Measurements from ENCODE around the gene HTRA1. TPM values are rescaled to one million over a fixed set of nuclear protein-coding genes. Genes with fewer than 3 reads are reported as not detected.

The HTRA1 gene
- total RNA-seq, 1 donor from 2014 or later = 1,546 TPM

DNA sequence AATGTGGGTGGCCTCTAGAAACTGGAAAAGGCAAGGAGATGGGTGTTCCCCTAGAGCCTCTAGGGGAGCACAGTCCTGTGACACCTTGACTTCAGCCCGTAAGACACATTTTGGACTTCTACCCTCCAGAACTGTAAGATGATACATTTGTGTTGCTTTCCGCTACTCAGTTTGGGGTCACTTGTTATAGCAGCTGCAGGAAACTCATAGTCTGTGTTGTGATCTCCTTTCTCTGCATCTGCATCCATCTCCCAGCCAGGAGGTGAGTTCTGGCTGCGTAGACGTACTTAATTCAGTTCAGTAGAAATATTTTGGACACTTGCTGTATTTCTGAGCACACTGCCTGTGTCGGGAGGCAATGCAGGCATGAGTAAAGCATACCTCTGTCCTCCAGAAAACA, 69.9 kb downstream of the HTRA1 start:
- Mint-ChIP-seq H3K27ac (ENCODE audit: unreplicated experiment) (no peak overlapping the region), H3K36me3 (ENCODE audit: unreplicated experiment) (no peaks in the 10 kb centered on the region), H3K4me3 (ENCODE audit: unreplicated experiment) (no peak overlapping the region), H3K27me3 (ENCODE audit: unreplicated experiment) (peaks cover 17% of the 10 kb centered on the region), H3K4me1 (ENCODE audit: unreplicated experiment) (peaks cover 11% of the 10 kb centered on the region), H3K9me3 (ENCODE audit: unreplicated experiment) (no peaks in the 10 kb centered on the region)
- no peak for DNase-seq (ENCODE audit: extremely low spot score, unreplicated experiment)
- TF ChIP-seq, protein P1, sequence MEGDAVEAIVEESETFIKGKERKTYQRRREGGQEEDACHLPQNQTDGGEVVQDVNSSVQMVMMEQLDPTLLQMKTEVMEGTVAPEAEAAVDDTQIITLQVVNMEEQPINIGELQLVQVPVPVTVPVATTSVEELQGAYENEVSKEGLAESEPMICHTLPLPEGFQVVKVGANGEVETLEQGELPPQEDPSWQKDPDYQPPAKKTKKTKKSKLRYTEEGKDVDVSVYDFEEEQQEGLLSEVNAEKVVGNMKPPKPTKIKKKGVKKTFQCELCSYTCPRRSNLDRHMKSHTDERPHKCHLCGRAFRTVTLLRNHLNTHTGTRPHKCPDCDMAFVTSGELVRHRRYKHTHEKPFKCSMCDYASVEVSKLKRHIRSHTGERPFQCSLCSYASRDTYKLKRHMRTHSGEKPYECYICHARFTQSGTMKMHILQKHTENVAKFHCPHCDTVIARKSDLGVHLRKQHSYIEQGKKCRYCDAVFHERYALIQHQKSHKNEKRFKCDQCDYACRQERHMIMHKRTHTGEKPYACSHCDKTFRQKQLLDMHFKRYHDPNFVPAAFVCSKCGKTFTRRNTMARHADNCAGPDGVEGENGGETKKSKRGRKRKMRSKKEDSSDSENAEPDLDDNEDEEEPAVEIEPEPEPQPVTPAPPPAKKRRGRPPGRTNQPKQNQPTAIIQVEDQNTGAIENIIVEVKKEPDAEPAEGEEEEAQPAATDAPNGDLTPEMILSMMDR (IDR thresholded peaks at IDR 0.05) = no peak

DNA sequence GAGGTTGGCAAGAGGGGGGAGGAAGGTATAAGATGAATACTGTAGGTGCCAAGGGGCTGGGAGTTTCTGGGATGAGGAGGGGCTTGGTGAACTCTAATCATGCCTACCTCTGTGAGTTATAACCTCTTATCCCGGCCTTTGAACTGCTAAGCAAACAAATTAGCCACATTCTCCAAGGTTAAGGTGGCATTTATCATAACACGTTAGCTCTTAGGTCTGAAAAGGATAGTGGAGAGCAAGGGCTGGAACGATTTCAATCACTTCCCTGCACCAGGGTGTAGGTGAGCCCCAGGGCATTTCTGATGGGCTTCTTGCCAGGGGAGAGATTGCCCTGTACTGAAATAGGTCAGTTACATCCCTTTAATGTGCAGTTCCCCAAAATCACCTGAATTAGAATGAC, 70.6 kb downstream of the HTRA1 start:
- Mint-ChIP-seq H3K9me3 (ENCODE audit: unreplicated experiment) (peaks cover 6% of the 10 kb centered on the region), H3K4me3 (ENCODE audit: unreplicated experiment) (no peak overlapping the region)
- no peak for DNase-seq (ENCODE audit: extremely low spot score, unreplicated experiment)

DNA sequence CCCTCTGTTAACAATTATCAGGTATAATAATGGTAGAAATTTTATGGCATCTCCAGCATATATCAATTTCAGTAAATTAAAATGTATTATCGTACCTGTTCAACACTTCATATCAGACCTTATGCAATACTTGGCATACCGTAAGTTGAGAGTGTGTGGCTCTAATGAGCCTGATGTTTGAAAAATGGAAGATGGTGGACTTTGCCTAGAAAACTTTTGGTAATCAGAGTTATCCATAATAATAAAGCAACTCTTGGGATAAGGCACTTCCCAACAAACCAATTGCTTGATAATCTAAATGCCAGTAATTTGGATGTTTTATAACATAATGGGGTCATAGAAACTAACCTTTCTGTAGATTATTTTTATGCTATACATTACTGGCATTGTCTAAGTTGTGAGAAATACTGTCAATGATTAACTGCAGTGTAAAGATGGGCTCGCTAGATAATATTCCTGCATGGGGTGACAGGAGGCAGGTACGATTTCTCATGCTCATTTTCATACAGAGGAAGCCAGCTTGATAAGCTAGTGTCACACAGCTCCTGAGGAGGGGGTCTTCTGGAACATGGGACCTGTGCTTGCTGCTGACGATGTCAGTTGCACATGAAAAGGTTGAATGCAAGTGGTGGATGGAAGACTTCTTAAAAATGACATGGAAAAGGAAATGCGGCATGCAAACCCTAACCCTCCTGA, 71.4 kb downstream of the HTRA1 start:
- Mint-ChIP-seq H3K27ac (ENCODE audit: unreplicated experiment) (no peak overlapping the region), H3K4me1 (ENCODE audit: unreplicated experiment) (peaks cover 8% of the 10 kb centered on the region), H3K27me3 (ENCODE audit: unreplicated experiment) (peaks cover 24% of the 10 kb centered on the region), H3K36me3 (ENCODE audit: unreplicated experiment) (no peaks in the 10 kb centered on the region), H3K9me3 (ENCODE audit: unreplicated experiment) (peaks cover 6% of the 10 kb centered on the region), H3K4me3 (ENCODE audit: unreplicated experiment) (no peak overlapping the region)
- TF ChIP-seq, protein P1 (IDR thresholded peaks at IDR 0.05) = no peak
- no peak for DNase-seq (ENCODE audit: extremely low spot score, unreplicated experiment)

More for the DNA sequence above, 70.6 kb downstream of the HTRA1 start:
- Mint-ChIP-seq H3K27me3 (ENCODE audit: unreplicated experiment) (peaks cover 22% of the 10 kb centered on the region), H3K4me1 (ENCODE audit: unreplicated experiment) (peaks cover 11% of the 10 kb centered on the region), H3K36me3 (ENCODE audit: unreplicated experiment) (no peaks in the 10 kb centered on the region), H3K27ac (ENCODE audit: unreplicated experiment) (no peak overlapping the region)
- TF ChIP-seq, protein P1 (IDR thresholded peaks at IDR 0.05) = no peak

DNA sequence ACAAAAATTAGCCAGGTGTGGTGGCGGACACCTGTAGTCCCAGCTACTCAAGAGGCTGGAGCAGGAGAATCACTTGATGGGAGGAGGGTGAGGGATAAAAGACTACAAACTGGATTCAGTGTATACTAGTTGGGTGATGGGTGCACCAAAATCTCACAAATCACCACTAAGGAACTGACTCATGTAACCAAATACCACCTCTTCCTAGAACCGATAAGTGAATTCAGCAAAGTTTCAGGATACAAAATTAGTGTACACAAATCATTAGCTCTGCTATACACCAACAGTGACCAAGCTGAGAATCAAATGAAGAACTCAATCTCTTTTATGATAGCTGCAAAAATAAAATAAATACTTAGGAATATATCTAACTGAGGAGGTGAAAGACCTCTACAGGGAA, 76.2 kb downstream of the HTRA1 start:
- Mint-ChIP-seq H3K4me3 (ENCODE audit: unreplicated experiment) (no peak overlapping the region), H3K9me3 (ENCODE audit: unreplicated experiment) (peaks cover 6% of the 10 kb centered on the region), H3K4me1 (ENCODE audit: unreplicated experiment) (no peaks in the 10 kb centered on the region), H3K36me3 (ENCODE audit: unreplicated experiment) (no peaks in the 10 kb centered on the region), H3K27ac (ENCODE audit: unreplicated experiment) (no peak overlapping the region), H3K27me3 (ENCODE audit: unreplicated experiment) (peaks cover 54% of the 10 kb centered on the region)
- TF ChIP-seq, protein P1 (IDR thresholded peaks at IDR 0.05) = no peak
- DNase-seq (ENCODE audit: extremely low spot score, unreplicated experiment) = no peak

DNA sequence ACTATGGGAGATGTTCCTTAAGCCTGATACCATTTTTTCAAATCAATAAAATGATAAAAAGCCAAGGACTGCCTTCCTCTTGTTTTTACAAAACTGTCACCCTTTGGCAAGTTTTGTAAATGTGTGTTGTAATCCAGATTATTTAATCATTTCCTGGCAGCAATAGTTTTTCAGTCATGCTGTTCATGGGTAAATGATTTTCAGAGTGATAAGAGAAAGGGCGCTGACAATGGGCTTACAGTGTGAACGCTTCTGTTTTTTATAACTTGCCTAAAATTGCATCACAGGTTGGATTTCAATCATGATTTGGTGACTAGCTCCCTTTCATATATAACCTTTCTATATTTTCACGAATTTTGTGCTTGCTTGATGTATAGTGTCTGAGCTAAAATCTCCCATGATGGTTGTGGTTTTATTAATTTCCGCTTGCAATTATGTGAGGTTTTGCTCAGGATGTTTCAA, 80.2 kb downstream of the HTRA1 start:
- Mint-ChIP-seq H3K4me1 (ENCODE audit: unreplicated experiment) (no peaks in the 10 kb centered on the region), H3K27ac (ENCODE audit: unreplicated experiment) (no peak overlapping the region), H3K36me3 (ENCODE audit: unreplicated experiment) (no peaks in the 10 kb centered on the region), H3K27me3 (ENCODE audit: unreplicated experiment) (peaks cover 51% of the 10 kb centered on the region), H3K4me3 (ENCODE audit: unreplicated experiment) (no peak overlapping the region), H3K9me3 (ENCODE audit: unreplicated experiment) (peaks cover 3% of the 10 kb centered on the region)
- TF ChIP-seq, protein P1 (IDR thresholded peaks at IDR 0.05) = no peak
- DNase-seq (ENCODE audit: extremely low spot score, unreplicated experiment) = no peak

Data from osteocyte (in vitro differentiated cells).